ENCODE results near the gene NF1.
A peak's percentile ranks its signal among the peaks of the same experiment; 100 is the strongest.

NF1 gene

GRCh38 chr17:31385428-31386285 is 290.9 kb downstream of the NF1 start:
- no peak for DNase-seq (ENCODE audit: low spot score)

- peak; percentile 22 for DNase-seq (ENCODE audit: low spot score)
Measured at GRCh38 chr17:31386542-31387075, 291.8 kb downstream of the NF1 start.

- peak; percentile 39 for DNase-seq (ENCODE audit: low spot score)
Measured at GRCh38 chr17:31387438-31387837, 292.7 kb downstream of the NF1 start.

- no peak for DNase-seq (ENCODE audit: low spot score)
Measured at GRCh38 chr17:31388351-31388750, 293.6 kb downstream of the NF1 start.

- peak; percentile 80 for DNase-seq (ENCODE audit: low spot score)
Measured at GRCh38 chr17:31388770-31389656, 294.2 kb downstream of the NF1 start.

- peak; percentile 51 for DNase-seq (ENCODE audit: low spot score)
Measured at GRCh38 chr17:31389657-31390381, 295.0 kb downstream of the NF1 start.

- DNase-seq (ENCODE audit: low spot score): peak; percentile 60
Measured at GRCh38 chr17:31390426-31390747, 295.6 kb downstream of the NF1 start.

GRCh38 chr17:31390748-31391495 is 296.1 kb downstream of the NF1 start:
- peak; percentile 74 for DNase-seq (ENCODE audit: low spot score)

GRCh38 chr17:31391496-31391949 is 296.7 kb downstream of the NF1 start, which contains the start of gene RAB11FIP4:
TSS of gene RAB11FIP4 (plus strand) at chr17:31391675. CDS start at chr17:31391853, 178 bp downstream.
- DNase-seq (ENCODE audit: low spot score): no peak

GRCh38 chr17:31392002-31392855 is 297.5 kb downstream of the NF1 start:
- DNase-seq (ENCODE audit: low spot score): peak; percentile 65

GRCh38 chr17:31392856-31393748 is 298.3 kb downstream of the NF1 start:
- DNase-seq (ENCODE audit: low spot score): peak; percentile 52

GRCh38 chr17:31393749-31394146 is 299.0 kb downstream of the NF1 start:
- no peak for DNase-seq (ENCODE audit: low spot score)

GRCh38 chr17:31394544-31394943 is 299.8 kb downstream of the NF1 start:
- DNase-seq (ENCODE audit: low spot score): peak; percentile 88

GRCh38 chr17:31397256-31397939 is 302.6 kb downstream of the NF1 start:
- no peak for DNase-seq (ENCODE audit: low spot score)

- peak; percentile 42 for DNase-seq (ENCODE audit: low spot score)
Measured at GRCh38 chr17:31398381-31399311, 303.9 kb downstream of the NF1 start.

- peak; percentile 47 for DNase-seq (ENCODE audit: low spot score)
Measured at GRCh38 chr17:31400481-31400950, 305.7 kb downstream of the NF1 start.
